Ovary (tissue), 3 donors: ENCODE measurements around the gene C9.

ENCODE experiments used
- EP300 ChIP-seq: sonication (generic); formaldehyde crosslinking; IDR thresholded peaks from one replicate; pipeline ENCODE4 v1.6.1; 2017; ENCODE audit warnings: antibody characterized with exemption
- POLR2A ChIP-seq: fragments of 450-650 bp; IDR thresholded peaks from one replicate; pipeline ENCODE4 v1.6.1; 2017; ENCODE audit warnings: antibody characterized with exemption, mild to moderate bottlenecking, moderate library complexity
- TF ChIP-seq, protein P1 (sequence below), 3 donors: fragments of 450-650 bp in 2 of 3; fragments of 200-600 bp in 1 of 3; IDR thresholded peaks; one replicate each; pipeline versions ENCODE4 v1.5.1 to v1.8.0; 2016 to 2022; ENCODE audit warnings: antibody characterized with exemption in 3 of 3, mild to moderate bottlenecking in 1 of 3
- donor health status: DM: no; HTN: no; CAD: no.

DNA sequence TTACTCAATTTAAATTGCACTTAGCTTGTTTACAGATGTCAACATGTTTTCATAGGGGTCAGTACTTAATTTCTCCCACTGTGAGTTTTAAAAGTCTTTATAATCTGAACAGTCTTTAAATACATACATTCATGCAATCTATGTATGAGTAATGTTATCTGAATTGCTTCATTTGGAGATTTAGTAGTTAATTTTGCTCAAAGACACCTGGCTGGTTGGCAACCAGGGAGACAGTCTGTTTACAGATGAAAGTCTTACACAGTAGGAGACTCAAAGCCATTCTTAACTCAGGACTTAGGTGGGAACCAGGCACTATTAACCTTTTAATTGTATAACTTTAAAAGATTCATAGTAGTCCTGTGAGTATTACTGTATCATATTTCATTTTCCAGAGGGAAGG lies 31.2 kb upstream of the C9 start:
- TF ChIP-seq, protein P1, sequence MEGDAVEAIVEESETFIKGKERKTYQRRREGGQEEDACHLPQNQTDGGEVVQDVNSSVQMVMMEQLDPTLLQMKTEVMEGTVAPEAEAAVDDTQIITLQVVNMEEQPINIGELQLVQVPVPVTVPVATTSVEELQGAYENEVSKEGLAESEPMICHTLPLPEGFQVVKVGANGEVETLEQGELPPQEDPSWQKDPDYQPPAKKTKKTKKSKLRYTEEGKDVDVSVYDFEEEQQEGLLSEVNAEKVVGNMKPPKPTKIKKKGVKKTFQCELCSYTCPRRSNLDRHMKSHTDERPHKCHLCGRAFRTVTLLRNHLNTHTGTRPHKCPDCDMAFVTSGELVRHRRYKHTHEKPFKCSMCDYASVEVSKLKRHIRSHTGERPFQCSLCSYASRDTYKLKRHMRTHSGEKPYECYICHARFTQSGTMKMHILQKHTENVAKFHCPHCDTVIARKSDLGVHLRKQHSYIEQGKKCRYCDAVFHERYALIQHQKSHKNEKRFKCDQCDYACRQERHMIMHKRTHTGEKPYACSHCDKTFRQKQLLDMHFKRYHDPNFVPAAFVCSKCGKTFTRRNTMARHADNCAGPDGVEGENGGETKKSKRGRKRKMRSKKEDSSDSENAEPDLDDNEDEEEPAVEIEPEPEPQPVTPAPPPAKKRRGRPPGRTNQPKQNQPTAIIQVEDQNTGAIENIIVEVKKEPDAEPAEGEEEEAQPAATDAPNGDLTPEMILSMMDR (IDR thresholded peaks at IDR 0.05) = no peak
- TF ChIP-seq POLR2A = no peak
- no peak for TF ChIP-seq EP300
